HG02938 (cell line): ENCODE measurements around the gene TRIM50.
"Not testable (repeated sequence)": the region's sequence is repeated elsewhere in the genome, so short reads cannot be mapped to it uniquely, and the experiment has no call there.

ENCODE experiments used
- ATAC-seq: cut with Tn5 transposase; IDR thresholded peaks from one replicate; pipeline ENCODE4 v1.9.1; 2021; ENCODE audit warnings: mild to moderate bottlenecking, moderate library complexity; ENCODE audit not compliant: unreplicated experiment

Gene TRIM50

DNA sequence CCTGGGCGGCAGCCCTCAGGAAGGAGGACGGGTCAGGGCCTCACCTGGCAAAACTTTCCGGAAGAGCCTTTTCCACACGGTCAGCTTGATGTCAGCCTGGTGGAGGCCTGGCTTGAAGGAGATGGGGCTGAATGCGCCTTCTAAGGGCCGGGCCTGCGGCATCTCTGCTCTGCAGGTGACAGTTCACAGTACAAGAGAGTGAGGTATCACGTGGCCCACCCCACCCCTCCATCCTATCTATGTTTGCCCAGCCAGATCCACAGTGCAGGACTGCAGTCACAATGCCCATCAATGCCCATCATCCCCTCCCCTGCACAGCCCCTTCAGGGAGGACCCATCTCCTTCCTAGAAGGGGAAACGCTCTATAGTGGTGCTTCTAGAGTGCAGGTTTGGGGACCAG lies 11.4 kb downstream of the TRIM50 start:
- no peak for ATAC-seq

DNA sequence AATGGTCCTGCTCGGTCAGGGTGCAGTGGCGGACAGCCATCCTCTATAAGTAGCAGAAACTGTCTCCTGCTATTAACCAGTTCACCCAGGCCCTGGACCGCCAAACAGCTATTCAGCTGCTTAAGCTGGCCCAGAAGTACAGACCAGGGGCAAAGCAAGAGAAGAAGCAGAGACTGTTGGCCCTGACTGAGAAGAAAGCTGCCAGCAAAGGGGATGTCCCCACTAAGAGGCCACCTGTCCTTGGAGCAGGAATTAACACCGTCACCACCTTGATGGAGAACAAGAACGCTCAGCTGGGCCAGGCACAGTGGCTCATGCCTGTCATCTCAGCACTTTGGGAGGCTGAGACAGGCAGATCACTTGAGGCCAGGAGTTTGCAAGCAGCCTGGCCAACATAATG lies 13.6 kb downstream of the TRIM50 start:
- ATAC-seq, result no peak

DNA sequence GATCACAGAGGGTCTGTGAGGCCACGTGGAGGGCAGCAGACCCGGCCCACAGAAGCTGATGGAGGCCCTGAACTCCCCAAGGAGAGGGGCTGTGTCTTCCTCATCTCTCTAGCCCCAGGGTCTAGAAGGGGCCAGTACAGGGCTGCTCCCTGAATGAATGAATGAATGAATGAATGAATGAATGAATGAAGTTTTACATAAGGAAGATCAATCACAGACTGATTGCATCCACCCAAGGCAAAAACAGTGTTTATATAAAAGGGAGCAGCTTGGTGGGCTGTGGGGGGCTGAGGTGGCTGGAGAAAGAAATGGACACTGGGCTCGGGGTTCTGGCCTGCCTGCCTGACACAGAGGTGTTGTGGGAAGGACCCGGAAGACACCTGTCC lies 14.4 kb downstream of the TRIM50 start:
- ATAC-seq, result no peak

DNA sequence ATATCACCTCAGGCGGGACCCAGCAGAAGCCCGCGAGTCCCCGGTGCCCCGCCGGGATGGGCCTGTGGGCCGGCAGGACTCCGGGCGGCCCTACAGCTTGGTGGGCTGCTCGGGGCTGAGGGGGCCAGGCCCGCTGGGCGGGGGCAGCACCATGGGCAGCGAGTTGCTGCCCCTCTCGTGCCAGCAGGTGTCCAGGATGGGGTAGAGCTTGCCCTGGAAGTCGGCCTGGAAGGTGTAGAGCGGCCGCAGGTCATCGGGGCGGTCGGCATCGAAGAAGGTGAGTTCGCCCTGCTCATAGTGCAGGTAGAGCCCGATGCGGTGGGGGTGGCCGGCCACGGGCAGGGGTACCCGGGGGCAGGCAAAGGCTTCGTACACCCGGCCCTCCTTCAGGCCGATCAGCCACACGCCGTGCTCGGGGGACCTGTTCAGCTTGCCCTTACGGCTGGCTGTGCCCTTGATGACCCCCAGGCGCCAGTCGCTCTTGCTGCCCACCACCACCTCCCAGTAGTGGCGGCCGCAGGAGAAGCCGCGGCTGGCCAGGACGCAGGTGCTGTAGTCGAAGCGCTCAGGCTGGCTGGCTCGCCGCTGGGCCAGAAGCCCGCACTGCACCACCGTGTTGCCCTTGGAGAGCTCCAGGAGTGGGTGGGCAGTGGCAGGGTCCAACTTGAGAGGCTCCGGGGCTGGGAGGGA lies 14.9 kb downstream of the TRIM50 start:
- ATAC-seq, result no peak

DNA sequence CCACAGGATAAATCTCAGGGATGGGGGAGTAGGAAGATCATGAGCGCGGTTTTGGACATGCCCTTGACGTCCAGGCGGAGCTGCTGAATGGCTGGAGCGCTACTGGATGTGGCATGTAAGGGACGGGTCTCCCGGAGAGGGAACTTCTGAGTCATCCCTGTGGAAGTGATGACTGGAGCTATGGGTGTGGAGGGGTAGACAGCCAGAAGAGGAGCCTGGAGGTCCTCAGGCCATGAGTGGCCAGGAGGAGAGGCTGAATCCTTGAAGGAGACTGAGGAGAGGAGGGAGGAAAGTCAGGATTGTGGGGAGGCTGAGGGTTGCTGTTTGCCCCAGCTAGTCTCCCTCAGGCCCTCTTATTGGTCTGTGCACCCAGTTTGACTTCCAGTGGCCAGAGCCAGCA lies 16.5 kb downstream of the TRIM50 start:
- not testable (repeated sequence) for ATAC-seq

DNA sequence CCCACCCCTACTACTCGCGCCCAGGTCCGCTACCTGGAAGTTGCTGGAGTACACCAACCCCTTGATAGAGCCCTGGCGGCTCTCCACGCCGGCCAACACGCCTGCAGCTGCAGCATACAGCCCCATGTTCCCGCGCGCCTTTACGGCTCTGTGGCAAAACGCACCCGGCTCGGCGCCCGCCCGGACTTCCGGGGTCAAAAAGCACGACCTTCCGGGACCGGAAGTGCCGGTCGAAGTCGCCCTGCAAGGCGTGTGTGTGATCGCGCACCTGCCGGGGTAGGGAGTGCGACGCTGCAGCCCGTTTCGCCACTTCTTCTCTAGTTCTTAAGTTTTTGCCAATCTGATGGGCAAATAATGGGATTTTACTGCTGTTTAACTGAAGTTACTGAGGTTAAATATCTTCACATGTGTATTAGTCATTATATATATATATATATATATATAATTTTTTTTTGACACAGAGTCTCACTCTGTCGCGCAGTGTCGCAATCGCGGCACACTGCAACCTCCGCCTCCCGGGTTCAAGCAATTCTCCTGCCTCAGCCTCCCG lies 19.1 kb downstream of the TRIM50 start, which contains the start of gene NSUN5:
NSUN5 (minus strand) TSS at position 162 of the 550 bp plus-strand sequence; CDS start at position 126, 36 bp downstream.
- ATAC-seq, result peak; percentile 74

DNA sequence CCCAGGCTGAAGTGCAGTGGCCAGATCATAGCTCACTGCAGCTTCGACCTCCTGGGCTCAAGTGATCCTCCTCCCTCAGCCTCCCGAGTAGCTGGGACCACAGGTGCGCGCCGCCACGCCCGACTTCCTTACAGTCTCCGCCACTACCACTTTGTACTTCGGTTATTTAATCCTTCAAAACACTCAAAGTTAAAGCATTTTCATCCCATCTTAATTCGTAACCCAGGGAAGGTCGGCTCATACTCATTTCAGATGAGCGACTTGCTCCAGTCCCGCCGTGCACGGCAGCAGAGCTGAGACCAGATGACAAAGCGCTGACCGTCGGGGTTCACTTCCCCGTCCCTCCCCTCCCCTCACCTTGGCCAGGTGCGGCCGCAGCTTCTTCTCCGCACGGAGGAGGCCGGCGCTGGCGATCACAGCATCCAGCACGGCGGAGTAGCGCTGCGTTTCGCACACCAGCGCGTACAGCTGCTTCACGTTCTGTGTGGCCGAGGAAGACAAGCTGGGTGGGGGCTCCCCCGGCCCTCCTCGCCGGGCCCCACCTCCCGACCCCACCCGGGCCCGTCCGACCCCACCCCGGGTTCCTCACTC lies 19.7 kb downstream of the TRIM50 start:
- peak; percentile 25 for ATAC-seq

DNA sequence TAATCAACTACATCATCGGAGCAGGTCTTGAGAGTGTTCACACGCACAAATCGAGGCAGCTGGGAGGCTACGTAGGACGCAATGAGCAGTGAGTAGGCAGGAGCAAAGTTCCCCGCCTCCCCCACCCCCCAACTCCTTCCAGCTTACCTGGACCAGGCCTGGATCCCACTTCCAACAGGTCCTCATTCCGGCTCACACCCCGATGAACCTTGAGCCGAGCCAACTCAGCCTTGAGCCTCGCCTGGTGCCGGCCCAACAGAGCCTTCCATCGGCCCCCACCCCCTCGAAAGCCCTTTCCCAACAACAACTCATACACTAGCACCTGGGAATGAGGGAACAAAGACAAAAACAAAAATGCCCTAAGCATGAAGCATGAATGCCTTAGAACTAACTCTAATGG lies 20.4 kb downstream of the TRIM50 start:
- ATAC-seq, result no peak

DNA sequence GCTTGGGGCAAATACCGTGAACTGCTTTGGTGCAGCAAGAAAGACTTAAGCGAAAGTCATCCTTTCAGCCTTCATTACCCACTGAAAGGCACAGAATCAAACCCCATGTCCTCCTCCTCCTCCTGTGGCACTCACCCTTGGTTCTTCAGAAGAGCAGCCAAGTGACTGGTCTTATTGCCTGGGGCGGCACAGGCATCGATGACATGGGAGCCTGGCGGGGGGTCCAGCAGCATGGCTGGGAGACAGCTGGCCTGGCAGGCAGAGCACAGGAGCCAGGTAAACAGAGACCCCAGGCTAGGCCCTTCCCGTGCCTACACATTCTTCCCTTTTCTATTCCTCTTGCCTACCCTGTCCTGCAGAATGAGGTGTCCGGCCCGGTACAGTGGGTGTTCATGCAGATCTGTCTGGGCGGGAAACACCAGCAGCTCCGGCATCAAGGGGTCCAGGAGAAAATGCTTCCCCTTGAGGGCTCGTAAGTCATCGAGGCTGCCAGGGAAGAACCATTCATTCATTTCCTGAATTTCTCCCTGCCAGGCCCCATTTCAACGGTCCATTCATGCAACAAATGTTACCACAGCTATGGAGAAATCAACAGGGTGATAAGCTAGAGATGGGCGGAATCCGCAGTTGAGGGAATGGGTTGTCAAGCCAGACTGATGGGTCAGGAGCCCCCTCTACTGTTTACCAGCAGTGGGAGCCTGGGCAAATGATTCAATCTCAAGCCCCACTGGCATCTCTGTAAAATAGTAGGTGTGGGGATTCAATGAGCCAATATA lies 23.1 kb downstream of the TRIM50 start:
- not testable (repeated sequence) for ATAC-seq

DNA sequence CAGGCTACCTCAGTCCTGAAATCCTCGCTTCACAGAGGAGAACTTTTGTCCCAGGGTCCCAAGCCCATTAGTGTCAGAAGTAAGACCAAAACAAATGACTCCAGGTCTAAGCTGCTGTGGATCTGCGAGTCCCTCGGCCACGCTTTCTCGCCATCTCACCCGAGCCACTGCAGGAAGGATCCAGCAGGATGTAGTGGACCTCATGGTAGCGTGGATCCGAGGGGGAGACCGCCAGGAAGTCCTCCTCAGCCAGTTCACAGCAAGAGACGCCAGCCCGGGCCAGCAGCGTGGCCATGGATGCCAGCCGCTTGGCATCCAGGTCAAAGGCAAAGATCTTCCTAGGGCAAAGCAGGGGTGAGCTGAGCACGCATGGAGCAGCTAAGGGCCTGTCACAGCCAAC lies 23.8 kb downstream of the TRIM50 start:
- no peak for ATAC-seq

DNA sequence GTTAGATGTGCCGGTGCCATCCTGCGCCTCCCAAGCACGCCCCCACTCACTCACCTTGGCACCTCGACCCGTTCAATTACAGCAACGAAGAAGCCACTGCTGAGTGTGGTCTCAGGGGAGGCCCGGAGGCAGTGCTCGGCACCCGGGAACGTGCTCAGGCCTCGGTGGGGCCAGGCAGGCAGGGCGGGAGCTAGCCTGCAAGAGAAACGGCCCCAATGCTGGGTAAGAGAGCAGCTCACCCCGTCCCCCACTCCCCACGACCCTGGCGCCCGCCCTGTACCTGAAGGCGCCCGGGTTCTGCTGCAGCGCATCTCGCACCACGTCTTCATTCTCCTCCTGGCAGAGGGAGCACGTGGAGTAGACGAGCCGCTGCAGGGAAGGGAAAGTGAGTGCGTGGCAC lies 24.3 kb downstream of the TRIM50 start:
- ATAC-seq, result no peak

DNA sequence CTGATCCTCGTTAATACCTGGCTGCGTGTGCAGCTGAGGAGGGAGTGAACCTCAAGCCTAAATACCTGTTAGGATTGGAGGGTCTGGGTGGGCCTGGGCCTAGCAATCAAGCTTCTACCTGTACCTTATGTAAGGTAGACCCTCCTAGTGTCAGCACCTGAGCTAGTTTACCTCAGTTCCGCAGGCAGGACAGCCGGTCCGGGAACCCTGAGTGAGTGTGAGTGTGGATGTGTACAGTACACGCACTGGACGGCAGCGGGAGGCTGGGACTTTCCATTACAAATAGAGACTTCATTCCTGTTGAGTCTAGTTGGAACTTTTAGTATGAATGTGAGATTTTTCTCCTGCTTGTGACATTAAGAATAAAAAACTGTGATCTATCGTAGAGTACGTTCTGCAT lies 25.0 kb downstream of the TRIM50 start:
- ATAC-seq, result not testable (repeated sequence)

DNA sequence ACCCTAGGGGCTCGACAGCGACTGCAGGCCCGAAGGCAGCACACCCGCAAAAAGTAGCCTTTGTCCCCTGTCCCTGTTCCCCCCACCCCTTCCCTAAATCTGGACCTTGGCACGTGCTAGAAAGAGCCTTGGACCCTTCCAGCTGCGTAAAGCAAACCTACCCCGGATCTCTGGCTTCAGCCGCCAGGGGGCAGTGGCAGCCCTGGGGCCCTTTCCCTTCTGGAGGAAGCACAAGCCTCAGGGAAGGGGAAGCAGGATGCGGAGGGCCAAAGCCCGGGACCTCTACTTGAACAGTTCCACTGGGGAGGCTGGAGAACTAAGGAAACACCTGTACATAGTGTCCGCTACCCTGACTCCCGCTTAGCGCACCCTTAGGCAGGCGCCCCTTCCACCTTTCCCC lies 26.8 kb downstream of the TRIM50 start:
- ATAC-seq, result not testable (repeated sequence)

DNA sequence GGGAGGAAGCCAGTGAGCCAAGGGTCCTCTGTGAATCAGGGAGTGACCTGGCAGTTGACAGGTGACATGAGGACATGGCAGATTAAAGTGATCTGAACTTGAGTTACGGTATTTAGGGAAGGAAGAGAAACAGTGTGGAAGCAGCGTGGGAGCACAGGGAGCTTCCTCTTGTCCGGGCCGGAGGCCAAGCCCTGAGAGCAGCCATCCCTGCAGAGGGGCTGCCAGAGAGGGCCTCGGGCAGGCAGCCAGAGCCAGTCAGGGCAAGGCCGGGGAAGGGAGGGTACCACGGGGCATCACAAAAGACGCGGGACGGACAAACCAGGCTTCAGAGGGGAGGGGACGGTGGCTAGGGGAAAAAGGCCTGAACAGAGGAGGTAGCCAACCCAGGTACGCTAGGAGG lies 28.1 kb downstream of the TRIM50 start:
- ATAC-seq, result not testable (repeated sequence)

DNA sequence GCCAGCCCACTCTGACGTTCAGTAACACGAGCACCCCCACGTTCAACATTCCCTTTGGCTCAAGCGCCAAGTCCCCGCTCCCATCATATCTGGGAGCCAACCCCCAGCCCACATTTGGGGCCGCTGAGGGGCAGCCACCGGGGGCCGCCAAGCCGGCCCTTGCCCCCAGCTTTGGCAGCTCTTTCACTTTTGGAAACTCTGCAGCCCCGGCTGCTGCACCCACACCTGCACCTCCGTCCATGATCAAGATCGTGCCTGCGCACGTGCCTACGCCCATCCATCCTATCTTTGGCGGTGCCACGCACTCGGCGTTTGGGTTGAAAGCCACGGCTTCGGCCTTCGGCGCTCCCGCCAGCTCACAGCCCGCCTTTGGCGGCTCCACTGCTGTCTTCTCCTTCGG lies 30.2 kb downstream of the TRIM50 start:
- not testable (repeated sequence) for ATAC-seq

DNA sequence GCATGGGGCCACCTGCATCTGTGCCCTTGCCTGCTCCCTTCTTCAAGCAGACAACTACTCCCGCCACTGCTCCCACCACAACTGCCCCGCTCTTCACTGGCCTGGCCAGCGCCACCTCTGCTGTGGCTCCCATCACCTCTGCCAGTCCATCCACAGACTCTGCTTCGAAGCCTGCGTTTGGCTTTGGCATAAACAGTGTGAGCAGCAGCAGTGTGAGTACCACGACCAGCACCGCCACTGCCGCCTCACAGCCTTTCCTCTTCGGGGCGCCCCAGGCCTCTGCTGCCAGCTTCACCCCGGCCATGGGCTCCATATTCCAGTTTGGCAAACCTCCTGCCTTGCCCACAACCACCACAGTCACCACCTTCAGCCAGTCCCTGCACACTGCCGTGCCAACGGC lies 30.6 kb downstream of the TRIM50 start:
- not testable (repeated sequence) for ATAC-seq

DNA sequence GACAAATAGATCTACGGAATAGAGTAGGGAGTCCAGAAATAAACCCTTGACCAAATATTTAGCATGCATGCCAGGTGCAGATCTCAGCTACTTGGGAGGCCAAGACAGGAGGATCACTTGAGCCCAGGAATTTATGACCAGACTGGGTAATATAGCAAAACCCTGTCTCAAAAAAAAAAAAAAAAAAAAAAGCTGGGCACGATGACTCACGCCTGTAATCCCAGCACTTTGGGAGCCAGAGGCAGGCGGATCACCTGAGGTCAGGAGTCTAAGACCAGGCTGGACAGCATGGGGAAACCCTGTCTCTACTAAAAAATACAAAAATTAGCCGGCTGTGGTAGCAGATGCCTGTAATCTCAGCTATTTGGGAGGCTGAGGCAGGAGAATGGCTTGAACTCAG lies 50.7 kb downstream of the TRIM50 start:
- ATAC-seq, result not testable (repeated sequence)

DNA sequence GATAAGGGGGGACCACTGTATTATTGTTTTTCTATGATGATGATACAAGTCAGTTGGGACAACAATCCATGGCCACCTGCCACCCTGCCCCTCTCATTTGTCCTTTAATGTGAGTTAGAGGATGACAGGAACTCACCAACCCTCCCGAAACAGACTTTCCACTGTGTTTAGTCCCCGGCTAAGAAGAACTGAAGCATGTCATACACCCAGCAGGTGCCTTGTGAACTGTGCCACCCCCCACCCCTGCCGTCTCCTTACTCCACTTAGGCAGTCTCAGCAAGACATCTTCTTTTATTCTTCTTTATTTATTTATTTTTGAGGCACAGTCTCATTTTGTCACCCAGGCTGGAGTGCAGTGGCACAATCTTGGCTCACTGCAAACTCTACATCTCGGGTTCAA lies 60.1 kb downstream of the TRIM50 start:
- ATAC-seq, result not testable (repeated sequence)

DNA sequence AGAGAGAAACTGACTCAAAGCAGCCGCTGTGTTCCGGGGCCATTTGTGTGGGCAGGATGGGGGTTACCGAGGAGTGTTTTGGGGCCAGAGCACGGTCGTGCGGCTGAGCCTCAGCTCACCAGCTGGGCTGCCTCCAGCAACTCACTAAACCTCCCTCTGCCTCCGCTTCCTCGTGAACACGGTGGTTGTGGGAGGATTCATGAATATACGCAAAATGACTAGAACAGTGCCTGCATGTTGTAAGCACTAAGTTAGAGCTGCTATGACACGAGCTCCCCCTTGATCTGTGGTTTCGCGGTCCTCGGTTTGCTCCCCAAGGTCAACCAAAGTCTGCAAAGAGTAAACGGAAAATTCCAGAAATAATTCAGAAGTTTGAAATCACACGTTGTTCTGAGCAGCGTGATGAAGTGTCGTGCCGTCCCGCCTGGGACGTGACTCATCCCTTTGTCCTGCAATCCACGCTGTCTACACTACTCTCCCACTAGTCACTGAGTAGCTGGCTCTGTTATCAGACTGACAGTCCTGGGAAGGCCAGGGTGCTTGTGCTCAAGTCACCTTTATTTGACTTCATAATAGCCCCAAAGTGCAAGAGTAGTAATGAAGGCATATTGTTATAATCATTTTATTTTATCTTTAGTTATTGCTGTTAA lies 61.0 kb downstream of the TRIM50 start:
- ATAC-seq, result peak; percentile 70
